Astrocyte of the cerebellum (primary cell): Measurements from ENCODE around the gene GPC5.

Source experiments
- DNase-seq: peaks from one replicate; pipeline ENCODE4 v3.0.0-alpha.2; 2011; ENCODE audit warnings: low read depth
- H3K4me3 ChIP-seq: 2 replicates; pipeline ENCODE4 v1.5.1; 2011; ENCODE audit warnings: mild to moderate bottlenecking, low read depth, low read length, moderate library complexity
- in situ Hi-C: cut with HindIII; loops from 2 replicates; pipeline ENCODE4 v1.10.0; 2017; ENCODE audit warnings: low sequenced_read_pairs
- TF ChIP-seq, protein P1 (sequence below): IDR thresholded peaks from 2 replicates; pipeline ENCODE4 v1.5.1; 2012; ENCODE audit warnings: low read length, low read depth, moderate library complexity, mild to moderate bottlenecking; ENCODE audit errors: missing control alignments

Gene GPC5

DNA sequence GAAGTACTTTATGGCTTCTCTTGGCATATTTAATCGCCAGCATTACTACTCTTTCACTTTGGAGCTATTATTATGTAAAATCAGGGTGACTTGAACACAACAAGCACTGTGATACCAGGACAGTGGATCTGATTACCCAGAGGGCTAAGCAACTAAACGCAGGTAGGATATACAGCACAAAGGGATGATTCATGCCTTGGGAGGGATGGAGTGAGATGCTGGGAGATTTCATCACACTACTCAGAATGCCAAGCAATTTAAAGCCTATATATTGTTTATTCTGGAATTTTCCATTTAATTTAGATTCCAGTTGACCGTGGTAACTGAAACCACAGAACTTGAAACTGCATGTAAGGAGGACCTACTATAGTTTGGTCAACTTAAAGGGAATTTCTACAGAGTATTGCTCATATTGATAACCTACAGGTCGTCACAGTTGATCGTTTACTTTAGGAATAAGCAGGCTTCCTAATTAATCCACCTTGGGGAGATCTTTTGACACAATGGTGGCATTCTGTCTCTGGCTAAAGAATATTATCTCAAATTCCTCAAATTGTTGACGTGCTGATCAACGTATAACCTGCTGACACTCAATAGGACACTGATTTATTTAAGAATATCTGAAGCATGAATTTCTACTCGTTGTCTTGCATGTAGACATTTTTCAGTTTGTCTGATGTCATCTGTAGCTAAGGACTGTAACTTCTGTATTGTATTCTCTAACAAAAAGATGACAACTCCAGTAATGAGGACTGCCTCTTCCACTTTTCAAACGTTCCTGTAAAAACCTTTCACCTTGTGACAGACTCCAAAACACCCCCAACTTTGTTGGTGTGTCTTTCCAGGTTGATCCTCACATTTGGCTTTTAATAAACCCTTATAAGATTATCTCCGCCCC lies 254.2 kb downstream of the GPC5 start:
- DNase-seq: no peak
- TF ChIP-seq, protein P1, sequence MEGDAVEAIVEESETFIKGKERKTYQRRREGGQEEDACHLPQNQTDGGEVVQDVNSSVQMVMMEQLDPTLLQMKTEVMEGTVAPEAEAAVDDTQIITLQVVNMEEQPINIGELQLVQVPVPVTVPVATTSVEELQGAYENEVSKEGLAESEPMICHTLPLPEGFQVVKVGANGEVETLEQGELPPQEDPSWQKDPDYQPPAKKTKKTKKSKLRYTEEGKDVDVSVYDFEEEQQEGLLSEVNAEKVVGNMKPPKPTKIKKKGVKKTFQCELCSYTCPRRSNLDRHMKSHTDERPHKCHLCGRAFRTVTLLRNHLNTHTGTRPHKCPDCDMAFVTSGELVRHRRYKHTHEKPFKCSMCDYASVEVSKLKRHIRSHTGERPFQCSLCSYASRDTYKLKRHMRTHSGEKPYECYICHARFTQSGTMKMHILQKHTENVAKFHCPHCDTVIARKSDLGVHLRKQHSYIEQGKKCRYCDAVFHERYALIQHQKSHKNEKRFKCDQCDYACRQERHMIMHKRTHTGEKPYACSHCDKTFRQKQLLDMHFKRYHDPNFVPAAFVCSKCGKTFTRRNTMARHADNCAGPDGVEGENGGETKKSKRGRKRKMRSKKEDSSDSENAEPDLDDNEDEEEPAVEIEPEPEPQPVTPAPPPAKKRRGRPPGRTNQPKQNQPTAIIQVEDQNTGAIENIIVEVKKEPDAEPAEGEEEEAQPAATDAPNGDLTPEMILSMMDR: no peak
- in situ Hi-C loops: no loop called here
- no peak overlapping the region for H3K4me3 ChIP-seq

DNA sequence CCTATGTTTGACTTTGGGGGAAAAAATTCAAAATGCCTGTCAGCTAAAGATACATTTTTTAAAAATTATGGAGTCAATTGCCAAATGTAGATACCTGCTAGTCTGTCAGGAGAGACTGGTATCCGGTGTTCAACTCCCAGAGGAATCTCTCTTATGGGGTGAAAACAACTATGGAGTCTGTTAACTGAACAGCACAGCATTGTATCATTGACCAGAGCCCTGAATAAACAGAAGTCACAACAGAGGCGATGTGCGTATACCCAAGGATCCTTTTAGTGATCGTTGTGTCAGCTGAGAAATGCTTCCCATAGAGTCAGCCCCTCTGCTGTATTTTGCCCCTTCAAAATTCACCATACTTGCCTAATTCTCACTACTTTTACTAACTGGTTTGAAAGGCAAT lies 257.3 kb downstream of the GPC5 start:
- TF ChIP-seq, protein P1: no peak
- in situ Hi-C loops: no loop called here
- no peak for DNase-seq
- H3K4me3 ChIP-seq: no peak overlapping the region

DNA sequence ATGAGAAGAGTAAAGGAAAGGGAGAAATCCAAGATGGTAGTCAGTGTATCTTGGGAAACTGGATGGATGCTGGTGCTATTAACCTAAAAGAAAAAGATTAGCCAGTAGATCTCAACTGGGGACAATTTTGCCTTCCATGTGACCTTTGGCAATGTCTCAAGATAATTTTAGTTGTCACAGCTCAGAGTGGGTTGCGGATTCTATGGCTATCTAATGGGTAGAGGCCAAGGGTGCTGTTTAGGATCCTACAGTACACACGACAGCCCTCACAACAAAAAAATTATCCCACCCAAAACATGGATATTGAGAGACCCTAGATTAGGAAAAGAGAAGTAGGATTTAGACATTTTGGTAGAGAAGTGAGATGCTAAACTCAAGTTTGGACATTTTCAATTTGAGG lies 258.9 kb downstream of the GPC5 start:
- no peak overlapping the region for H3K4me3 ChIP-seq
- TF ChIP-seq, protein P1: no peak
- in situ Hi-C loops: no loop called here
- no peak for DNase-seq

DNA sequence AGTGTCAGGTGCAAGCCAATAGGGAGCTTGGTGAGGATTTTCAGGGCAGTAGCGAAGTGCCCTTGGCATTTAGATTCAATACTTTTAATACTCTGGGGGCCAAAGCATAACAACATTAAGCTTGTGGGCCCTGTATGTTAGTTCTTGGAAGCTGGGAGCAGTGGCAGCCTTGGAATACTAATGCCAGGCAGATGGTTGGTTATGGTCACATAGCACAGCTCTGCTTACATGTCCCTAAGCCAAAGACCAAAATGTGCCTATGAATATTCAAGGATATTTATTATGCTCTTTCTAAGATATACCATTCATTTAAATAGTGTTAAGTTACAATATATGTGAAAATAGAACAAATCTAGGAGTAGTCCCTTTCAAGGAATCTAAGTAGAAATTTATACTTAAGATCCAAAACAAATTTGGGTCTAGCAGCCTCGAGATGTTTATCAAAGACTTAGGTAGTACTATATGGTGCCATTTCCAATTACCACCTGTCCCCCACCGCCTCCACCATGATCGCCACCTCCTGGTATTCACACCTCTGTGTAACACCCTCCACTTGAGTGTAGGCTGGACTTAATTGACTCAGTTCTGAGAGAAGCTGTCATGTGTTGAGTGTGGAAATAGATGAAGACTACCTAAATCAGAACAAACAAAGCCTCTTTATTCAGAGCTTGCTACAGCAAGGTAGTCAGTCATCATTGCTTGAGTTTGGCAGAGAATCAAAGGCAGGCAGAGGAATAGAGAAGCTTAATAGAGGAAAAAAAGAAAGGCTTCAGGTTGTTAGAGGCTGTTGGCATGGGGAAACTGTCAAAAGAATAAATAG lies 261.0 kb downstream of the GPC5 start:
- no peak for DNase-seq
- TF ChIP-seq, protein P1: no peak
- H3K4me3 ChIP-seq: no peak overlapping the region
- in situ Hi-C loops: no loop called here

DNA sequence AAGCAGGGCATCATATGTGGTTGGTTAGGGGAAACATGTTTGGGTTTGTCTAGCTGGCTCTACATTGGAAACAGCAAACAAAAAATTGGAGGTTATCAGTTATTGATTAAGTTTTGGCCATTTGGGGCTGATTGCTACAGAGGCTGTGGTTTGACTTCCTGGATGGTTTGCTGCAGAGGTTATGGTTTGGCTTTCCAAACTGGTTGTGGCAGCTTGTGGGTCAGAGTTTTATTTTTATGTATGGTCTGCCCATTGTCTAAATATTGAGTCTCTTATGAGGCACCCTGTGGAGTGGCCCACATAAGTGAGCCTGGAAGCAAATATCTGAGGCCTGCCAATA lies 261.6 kb downstream of the GPC5 start:
- no peak overlapping the region for H3K4me3 ChIP-seq
- TF ChIP-seq, protein P1: no peak
- in situ Hi-C loops: no loop called here
- DNase-seq: no peak

DNA sequence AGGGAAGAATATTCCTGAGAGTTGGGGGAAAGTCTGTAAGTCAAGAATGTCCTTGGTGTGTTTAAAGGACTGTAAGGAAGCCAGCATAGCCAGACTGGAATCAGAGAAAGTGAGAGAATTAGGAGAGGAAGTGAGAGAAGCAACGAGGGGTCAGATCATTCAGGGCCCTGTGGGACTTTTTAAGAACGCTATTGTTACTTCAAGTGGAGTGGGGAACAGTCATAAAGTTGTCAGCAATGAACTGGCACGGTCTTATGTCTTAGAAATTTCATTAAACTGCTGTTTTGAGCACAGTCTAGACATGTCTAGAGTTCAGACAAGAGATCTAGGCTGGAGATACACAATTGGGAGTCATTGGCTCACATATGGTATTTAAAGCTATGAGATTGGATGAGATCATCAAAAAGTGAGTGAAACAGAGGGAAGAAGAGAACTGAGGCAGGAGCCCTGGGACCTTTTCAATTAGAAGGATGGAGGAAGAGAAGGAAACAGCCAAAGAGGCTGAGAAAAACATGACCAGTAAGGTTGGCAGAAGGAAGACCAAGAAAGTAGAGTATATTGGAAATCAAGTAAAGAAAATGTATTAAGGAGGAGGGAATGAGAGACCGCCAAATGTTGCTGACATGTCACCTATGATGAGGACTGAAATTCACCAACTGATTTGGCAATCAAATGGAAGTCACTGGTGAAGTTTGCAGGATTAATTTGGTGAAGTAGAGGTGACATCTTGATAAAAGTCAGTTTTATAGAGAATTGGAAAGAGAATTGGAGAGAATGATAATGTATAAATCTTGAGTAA lies 263.5 kb downstream of the GPC5 start:
- DNase-seq: no peak
- H3K4me3 ChIP-seq: no peak overlapping the region
- TF ChIP-seq, protein P1: no peak
- in situ Hi-C loops: no loop called here
